ENCODE results near the gene EPOP. TPM values are rescaled to one million over a fixed set of nuclear protein-coding genes. Genes with fewer than 3 reads are reported as not detected.

The EPOP gene
- total and polyA plus RNA-seq, 2 of the 13 experiments (the other 11 are each of a cell fraction or from before 2014, with no cell fraction given): 14.7 to 37.8 TPM

DNA sequence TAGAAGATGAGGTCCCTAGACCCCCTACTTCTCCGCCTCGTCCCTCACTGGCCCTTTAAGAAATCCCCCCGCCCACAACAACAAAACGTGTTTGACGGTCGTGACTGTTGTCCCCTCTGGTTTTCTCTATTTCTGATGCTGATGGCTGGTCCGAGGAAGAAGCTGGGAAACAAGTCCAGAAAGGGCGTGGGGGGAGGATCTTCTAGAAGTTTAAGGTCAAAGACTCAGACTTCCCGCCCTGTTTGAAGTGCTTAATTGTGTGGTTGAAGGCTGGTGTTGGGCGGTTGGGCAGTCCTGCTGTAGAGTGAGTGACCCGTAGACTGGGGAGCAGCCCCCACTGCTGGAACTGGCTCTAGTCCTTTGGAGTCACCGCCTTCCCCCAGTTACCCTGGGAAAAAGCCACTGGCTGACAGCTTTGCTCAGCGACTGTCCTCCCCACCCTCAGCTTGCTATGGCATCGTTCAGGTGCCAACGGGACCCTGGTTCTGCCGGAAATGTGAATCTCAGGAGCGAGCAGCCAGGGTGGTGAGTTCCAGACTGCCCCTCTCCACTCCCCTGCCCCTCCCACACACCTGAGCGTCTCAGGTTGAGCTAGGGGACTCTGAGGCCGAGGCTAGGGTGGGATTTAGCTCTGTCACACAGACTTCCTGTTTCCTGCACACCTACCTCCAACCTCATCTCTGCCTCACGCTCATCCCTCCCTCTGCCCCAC, 31.9 kb upstream of the EPOP start (continued):
- TF ChIP-seq ZHX2 (IDR thresholded peaks at IDR 0.05; ENCODE audit: low read depth): no peak
- TF ChIP-seq ZHX2 (CRISPR knock-in tag; IDR thresholded peaks at IDR 0.05; ENCODE audit: borderline replicate concordance): no peak
- TF ChIP-seq JARID2 (CRISPR knock-in tag; IDR thresholded peaks at IDR 0.05; ENCODE audit: insufficient replicate concordance): no peak
- no peak for TF ChIP-seq BORCS8-MEF2B (CRISPR knock-in tag; IDR thresholded peaks at IDR 0.05)
- no peak for TF ChIP-seq ZNF232 (CRISPR knock-in tag; IDR thresholded peaks at IDR 0.05; ENCODE audit: borderline replicate concordance)
- TF ChIP-seq POLR2AphosphoS5 (IDR thresholded peaks at IDR 0.05; ENCODE audit: low read depth, low read length): 0 out of 2 replicates have a peak, but pooled peaks have one; percentile 34
- TF ChIP-seq KLF13 (CRISPR knock-in tag; IDR thresholded peaks at IDR 0.05): no peak
- TF ChIP-seq ASH2L (IDR thresholded peaks at IDR 0.05; ENCODE audit: insufficient read length, low read depth, low read length): peak; percentile 48
- no peak for TF ChIP-seq JUND (CRISPR knock-in tag; IDR thresholded peaks at IDR 0.05)
- no peak for TF ChIP-seq TBX3 (IDR thresholded peaks at IDR 0.05; ENCODE audit: borderline replicate concordance)
- no peak for TF ChIP-seq TCF12 (IDR thresholded peaks at IDR 0.05)
- no peak for TF ChIP-seq TCF12 (CRISPR knock-in tag; IDR thresholded peaks at IDR 0.05)
- TF ChIP-seq THAP11 (CRISPR knock-in tag; IDR thresholded peaks at IDR 0.05): no peak
- TF ChIP-seq, protein P1, sequence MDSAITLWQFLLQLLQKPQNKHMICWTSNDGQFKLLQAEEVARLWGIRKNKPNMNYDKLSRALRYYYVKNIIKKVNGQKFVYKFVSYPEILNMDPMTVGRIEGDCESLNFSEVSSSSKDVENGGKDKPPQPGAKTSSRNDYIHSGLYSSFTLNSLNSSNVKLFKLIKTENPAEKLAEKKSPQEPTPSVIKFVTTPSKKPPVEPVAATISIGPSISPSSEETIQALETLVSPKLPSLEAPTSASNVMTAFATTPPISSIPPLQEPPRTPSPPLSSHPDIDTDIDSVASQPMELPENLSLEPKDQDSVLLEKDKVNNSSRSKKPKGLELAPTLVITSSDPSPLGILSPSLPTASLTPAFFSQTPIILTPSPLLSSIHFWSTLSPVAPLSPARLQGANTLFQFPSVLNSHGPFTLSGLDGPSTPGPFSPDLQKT (CRISPR knock-in tag; IDR thresholded peaks at IDR 0.05; ENCODE audit: borderline replicate concordance): no peak
- no peak for TF ChIP-seq ZNF468 (CRISPR knock-in tag; IDR thresholded peaks at IDR 0.05)
- TF ChIP-seq TOE1 (CRISPR knock-in tag; IDR thresholded peaks at IDR 0.05): no peak
- TF ChIP-seq FIP1L1 (IDR thresholded peaks at IDR 0.05; ENCODE audit: borderline replicate concordance, insufficient read depth, low read depth, low read length): no peak
- no peak for TF ChIP-seq MLLT10 (CRISPR knock-in tag; IDR thresholded peaks at IDR 0.05)
- 0 out of 2 replicates have a peak, but pooled peaks have one; percentile 57 for TF ChIP-seq TOPORS (CRISPR knock-in tag; IDR thresholded peaks at IDR 0.05)
- no peak for TF ChIP-seq ZNF768 (CRISPR knock-in tag; IDR thresholded peaks at IDR 0.05)
- TF ChIP-seq MLXIP (CRISPR knock-in tag; IDR thresholded peaks at IDR 0.05; ENCODE audit: borderline replicate concordance): no peak
